ENCODE results near the gene FGD3.

DNA sequence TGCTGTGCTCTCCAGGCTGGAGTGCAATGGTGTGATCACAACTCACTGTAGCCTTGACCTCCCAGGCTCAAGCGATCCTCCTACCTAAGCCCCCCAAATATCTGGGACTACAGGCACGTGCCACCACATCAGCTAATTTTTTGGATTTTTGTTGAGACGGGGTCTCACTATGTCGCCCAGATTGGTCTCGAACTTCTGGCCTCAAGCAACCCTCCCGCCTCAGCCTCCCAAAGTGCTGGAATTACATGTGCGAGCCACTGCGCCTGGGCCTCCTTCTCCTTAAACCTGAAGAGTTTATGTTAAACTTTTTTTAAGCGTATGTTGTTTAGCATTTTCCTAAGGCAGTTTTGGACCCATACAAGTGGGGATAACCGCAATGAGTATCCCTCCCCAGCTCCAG, 80.4 kb downstream of the FGD3 start:
- TF ChIP-seq, protein P1, sequence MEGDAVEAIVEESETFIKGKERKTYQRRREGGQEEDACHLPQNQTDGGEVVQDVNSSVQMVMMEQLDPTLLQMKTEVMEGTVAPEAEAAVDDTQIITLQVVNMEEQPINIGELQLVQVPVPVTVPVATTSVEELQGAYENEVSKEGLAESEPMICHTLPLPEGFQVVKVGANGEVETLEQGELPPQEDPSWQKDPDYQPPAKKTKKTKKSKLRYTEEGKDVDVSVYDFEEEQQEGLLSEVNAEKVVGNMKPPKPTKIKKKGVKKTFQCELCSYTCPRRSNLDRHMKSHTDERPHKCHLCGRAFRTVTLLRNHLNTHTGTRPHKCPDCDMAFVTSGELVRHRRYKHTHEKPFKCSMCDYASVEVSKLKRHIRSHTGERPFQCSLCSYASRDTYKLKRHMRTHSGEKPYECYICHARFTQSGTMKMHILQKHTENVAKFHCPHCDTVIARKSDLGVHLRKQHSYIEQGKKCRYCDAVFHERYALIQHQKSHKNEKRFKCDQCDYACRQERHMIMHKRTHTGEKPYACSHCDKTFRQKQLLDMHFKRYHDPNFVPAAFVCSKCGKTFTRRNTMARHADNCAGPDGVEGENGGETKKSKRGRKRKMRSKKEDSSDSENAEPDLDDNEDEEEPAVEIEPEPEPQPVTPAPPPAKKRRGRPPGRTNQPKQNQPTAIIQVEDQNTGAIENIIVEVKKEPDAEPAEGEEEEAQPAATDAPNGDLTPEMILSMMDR (IDR thresholded peaks at IDR 0.05), result no peak
- no peak for TF ChIP-seq POLR2A (IDR thresholded peaks at IDR 0.05)

All from right lobe of liver (tissue), 4 donors.